GM12891 (cell line): ENCODE measurements around the gene RAB7B.

Experiments used
- DNase-seq: peaks from one replicate; pipeline ENCODE4 v3.0.0; 2011; ENCODE audit warnings: low spot score; ENCODE audit not compliant: insufficient read length
- FAIRE-seq: peaks from 2 replicates; lab custom pipeline; 2011; peaks lifted over from hg19 to GRCh38; lab: Jason Lieb, UNC
- PAX5 ChIP-seq: IDR thresholded peaks from 2 replicates; pipeline ENCODE4 v1.6.1; 2011; ENCODE audit warnings: low read length, moderate library complexity, mild to moderate bottlenecking; ENCODE audit not compliant: insufficient read depth, severe bottlenecking
- POLR2A ChIP-seq: IDR thresholded peaks from 2 replicates; pipeline ENCODE4 v1.6.1; 2011; ENCODE audit warnings: low read depth, low read length, control low read depth
- POLR2AphosphoS5 ChIP-seq: IDR thresholded peaks from 2 replicates; pipeline ENCODE4 v1.6.1; 2011; ENCODE audit warnings: low read depth, low read length, control low read depth
- POU2F2 ChIP-seq: IDR thresholded peaks from 2 replicates; pipeline ENCODE4 v1.6.1; 2011; ENCODE audit warnings: low read depth, mild to moderate bottlenecking, control low read depth, low read length, moderate library complexity
- SPI1 ChIP-seq: IDR thresholded peaks from 2 replicates; pipeline ENCODE4 v1.6.1; 2011; ENCODE audit warnings: low read depth, low read length, control low read depth
- TAF1 ChIP-seq: IDR thresholded peaks from 2 replicates; pipeline ENCODE4 v1.6.1; 2011; ENCODE audit warnings: low read depth, low read length, control low read depth

Gene RAB7B

DNA sequence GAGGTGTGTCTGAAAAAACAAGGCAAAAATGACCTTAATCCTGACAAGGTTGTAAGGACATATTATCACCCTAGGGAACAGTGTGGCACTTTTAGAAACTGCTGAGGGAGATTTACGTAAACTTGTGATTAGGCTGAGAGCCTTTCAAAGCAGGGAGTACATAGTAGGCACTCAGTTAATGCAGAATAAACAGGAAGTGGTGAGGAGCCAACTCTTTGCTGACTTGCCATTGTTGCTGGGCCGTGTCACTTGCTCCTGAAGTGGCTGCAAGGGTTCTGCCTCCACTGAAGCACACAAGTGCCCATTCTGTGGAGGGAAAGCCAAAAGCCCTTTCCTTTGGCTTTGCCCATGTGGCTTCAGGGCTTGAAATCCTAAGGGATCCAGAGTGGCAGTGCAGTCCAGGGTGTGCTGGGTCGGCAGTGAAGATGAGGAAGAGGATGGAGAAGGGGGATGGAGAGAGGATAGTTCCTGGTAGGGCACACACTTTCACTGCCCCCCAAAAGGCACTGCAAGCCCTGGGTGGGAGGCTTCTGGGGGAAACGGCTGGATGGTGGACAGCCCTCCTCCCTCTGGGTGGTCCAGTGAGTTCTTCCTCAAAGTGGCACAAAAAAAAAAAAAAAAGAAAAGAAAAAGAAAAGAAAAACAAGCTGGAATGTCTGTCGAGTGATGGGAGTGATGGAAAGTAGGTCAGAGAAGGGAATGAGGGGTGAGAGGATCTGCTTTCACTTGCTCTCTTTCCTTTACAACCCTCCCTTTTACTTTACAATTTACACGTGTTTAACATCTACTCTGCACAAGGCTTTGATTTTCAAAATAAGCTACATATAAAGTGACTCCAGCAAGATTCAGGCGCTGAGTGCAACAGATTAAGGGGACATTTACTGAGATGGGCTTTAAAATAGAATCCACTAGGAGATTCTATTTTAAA is 36.1 kb upstream of the RAB7B start:
- TF ChIP-seq POLR2AphosphoS5 (no peak), SPI1 (peak; percentile 41; the same call in 1 of the 2 replicates)
- FAIRE-seq (no peak), DNase-seq (no peak)

DNA sequence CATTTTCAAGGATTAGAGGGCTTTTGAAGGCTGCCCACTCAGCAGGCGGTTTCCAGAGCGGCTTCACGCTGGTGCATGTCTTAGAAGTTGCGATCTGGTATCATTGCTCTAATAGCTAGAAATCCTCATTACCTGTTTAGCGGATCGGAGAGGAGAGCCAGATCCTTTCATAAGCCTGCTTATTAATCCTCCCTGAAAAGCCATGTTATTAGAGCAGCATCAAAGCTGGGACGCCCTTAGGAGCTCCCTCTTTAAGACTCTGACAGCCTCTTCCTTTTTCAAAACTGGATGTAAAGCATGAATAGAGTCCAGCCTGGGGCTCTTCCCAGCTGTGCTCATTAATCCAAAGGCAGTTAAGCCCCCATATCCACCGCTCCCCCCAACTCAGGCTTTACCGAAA is 34.4 kb upstream of the RAB7B start:
- no peak for DNase-seq
- FAIRE-seq: no peak
- TF ChIP-seq POU2F2 (no peak), POLR2A (no peak), SPI1 (no peak), POLR2AphosphoS5 (no peak), TAF1 (no peak), PAX5 (no peak)

DNA sequence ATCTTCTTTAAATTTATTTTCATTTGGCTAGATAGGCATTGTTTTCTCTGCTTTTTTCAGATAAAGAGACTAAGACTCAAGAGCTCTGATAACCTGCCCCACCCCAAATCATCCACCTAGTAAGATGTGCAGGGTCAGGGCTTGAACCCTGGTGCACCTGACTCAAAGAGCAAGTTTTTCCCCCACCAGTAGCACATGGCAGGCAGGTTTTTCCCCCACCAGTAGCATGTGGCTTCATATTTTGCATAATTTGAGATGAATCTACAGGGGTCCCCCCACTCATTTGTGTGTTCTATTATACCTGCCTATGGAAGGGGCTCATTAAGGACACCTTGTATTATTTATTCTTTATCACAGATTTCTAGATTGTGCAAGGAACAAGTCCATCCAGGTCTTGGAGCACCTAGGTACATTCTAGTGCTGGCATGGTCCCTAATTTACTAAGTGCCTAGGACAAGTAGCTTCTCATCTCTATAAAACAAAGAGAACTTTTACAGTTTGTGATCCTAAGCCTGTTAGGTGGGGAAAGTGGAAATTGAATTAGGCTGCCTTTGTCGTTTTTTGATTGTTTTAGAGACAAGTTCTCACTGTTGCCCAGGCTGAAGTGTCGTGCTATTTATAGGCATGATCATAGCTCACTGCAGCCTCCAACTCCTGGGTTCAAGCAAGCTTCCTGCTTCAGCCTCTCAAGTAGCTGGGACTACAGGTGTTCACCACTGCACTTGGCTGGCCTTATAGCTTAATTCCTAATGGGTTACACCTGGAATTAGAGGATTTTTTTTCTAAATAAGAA is 33.7 kb upstream of the RAB7B start:
- no peak for DNase-seq
- TF ChIP-seq POU2F2 (peak; percentile 68), POLR2A (no peak)
- FAIRE-seq: no peak

DNA sequence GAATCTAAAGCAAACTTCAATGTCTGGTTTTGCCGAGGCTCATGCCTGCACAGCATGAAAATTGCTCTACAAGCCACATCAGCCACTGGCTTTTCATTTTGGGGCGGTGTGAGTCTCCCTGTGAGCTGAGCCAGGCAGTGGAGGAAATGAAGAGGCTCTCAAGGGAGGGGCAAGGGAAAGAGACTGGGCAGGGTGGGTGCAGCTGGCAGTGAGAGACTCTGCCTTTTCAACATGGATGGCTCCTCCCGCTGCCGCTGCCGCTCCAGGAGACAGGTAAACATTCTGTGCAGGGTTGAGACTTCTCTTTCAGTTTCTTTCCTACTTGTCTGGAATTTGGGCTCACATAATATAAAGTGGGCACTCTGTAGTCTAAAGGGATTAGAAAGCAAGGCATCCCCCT is 31.8 kb upstream of the RAB7B start:
- DNase-seq: no peak
- no peak for FAIRE-seq
- TF ChIP-seq POLR2AphosphoS5 (no peak), POU2F2 (no peak)

DNA sequence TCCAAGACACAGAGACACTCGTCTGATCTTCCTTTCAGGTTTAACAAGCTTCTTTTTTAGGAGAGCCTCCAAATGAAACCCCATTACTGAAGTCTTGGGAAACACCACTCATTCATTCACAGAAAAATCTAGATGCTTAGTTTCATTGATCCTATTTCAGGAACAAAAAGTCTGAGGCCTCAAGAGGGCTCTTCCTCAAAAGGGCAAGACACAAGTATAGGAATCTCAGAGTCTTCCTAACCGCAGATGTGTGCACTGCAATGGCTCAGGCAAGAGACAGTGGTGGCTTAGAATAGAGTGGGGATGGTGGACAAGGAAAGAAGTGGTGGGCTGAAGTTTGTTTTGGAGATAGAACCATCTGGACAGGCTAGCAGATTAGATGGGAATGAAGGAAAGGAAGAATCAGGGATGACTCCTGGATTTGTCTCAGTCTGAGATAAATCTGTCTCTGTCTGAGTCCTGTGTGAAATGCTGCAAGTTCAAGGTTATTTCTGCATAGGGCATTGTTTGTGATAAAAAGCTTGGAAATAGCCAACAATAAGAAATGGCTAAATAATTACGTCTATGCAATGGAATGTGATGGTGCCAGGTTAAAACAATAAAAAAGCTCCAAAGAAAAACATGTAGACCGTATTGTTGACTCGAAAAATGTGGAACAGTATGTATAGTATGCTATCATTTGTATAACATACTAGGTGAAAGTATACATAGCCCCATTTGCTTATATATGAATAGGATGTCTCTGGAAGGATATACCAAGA is 29.4 kb upstream of the RAB7B start:
- DNase-seq: no peak
- TF ChIP-seq SPI1 (no peak), POLR2A (no peak), TAF1 (no peak), PAX5 (no peak), POU2F2 (no peak), POLR2AphosphoS5 (no peak)
- FAIRE-seq: no peak

DNA sequence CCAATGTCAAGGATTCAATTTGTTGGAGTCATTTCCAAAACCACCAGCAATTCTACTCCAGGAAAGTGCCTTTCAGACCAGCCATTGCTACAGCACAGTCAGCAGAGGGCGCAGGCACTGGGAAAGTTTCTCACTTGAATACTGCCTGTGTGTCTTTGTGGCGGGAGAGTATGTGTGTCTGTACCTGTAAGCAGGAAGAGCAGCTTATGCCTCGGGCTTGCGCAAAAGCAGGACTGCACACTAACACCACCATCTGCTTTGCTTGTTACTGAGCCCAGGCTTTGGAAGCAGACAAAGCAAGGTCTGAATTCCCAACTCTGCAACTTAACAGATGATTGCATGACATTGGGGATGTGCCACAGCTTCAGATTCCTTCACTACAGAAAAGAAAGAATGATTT is 27.5 kb upstream of the RAB7B start:
- DNase-seq (no peak), FAIRE-seq (peak; percentile 91)
- no peak for TF ChIP-seq POU2F2
- TF ChIP-seq TAF1: no peak
- TF ChIP-seq POLR2A: no peak
- no peak for TF ChIP-seq POLR2AphosphoS5
- TF ChIP-seq PAX5: no peak
- TF ChIP-seq SPI1: no peak

DNA sequence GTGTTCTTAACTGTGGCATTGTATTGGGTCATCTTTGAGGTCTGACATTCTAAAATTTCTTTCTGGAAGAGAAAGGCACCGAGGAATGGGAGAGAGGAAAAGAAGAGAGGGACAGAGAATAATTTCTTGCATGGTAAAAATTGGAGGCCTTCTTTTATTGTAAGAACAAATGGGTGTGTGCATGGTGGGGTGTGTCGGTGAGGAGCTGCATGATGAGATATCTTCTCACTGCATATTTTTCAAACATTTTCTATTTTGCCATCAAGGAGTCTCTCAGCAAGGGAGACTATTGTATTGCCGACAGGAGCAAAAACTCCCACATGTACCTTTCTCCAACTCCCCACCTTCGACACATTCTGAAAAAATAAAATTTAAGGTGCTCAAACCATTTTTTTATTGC is 27.0 kb upstream of the RAB7B start:
- DNase-seq: no peak
- FAIRE-seq: no peak
- no peak for TF ChIP-seq TAF1
- no peak for TF ChIP-seq POLR2AphosphoS5
- TF ChIP-seq PAX5: no peak
- TF ChIP-seq POU2F2: no peak
- TF ChIP-seq POLR2A: no peak
- TF ChIP-seq SPI1: no peak

DNA sequence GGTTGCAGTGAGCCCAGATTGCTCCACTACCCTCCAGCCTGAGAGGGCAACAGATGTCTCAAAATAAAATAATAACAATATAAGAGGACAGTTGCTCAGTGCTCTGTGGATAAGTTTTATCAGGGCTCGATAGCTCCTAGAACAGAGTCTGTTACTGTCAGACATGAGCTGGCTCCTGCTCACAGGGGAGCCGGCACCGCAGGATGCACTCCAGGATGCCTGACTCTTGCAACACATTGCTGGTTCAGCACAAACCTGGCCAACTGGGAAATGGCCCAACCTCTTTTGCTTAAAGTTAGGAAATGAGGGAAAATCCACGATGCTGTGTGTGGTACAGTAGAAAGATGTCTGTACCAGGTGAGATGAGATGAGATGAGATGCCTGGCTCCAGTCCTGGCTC is 26.3 kb upstream of the RAB7B start:
- DNase-seq (no peak), FAIRE-seq (no peak)
- TF ChIP-seq SPI1 (no peak), POU2F2 (no peak), POLR2AphosphoS5 (no peak), TAF1 (no peak), POLR2A (no peak), PAX5 (no peak)

DNA sequence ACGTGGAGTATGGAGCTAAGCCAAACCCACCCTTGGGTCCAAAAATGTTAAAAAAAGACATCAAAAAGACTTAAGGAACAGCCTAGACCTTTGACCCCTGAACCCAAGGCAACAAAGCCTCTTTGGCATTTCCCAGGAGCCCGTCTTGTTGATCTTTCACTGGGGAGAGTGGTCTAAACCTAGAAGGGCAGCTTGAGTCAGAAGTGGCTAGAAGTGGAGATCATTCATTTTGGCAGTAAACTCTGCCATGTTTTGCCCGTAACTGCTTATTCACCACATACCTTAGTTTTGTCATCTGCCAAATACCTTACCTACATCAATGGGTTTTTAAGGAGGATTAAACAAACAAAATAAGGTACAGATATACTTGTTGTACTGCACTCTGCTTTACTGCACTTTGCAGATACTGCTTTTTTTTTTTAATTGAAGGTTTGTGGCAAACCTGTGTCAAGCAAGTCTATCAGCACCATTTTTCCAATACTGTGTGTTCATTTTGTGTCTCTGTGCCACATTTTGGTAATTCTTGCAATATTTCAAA is 22.2 kb upstream of the RAB7B start:
- DNase-seq: no peak
- no peak for FAIRE-seq
- TF ChIP-seq POU2F2: no peak
- no peak for TF ChIP-seq SPI1
- no peak for TF ChIP-seq POLR2A

DNA sequence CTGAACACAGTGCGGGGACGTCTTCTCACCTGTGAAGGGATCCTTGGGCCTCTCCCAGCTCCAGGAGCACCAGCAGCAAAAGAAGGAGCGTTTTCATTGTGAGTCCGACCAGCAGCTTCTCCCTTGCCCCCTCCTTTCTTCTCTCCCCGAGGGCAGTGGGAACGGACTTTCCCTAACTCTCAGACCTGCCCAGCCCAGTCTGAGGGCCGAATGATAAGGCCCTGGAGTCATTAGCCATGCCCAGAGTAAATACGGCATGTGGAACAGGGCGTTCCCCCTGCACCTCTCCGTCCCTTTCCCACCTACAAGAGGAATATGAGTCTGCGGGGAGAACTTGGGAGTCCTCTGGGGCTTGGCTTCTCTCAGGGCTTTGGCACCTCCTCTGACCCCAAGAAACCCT is 20.5 kb upstream of the RAB7B start, which contains the start of gene CTSE:
Gene CTSE, minus strand, starts transcription at position 201 of the 400 bp plus-strand sequence. Its CDS starts 104 bp downstream, at position 97.
- no peak for FAIRE-seq
- DNase-seq: no peak
- TF ChIP-seq POLR2AphosphoS5 (no peak), POU2F2 (no peak), POLR2A (no peak), TAF1 (no peak), SPI1 (no peak), PAX5 (no peak)
